ENCODE data around the gene KDM4B.

The KDM4B gene

GRCh38 chr19:5172859-5173630 is 204.1 kb downstream of the KDM4B start:
- Histone ChIP-seq H3K4me3 (ENCODE audit: low read length) (no peak overlapping the region), H3K27ac (ENCODE audit: low read depth, low read length) (no peak overlapping the region), H3K9ac (ENCODE audit: low read length) (no peak overlapping the region), H3K27me3 (ENCODE audit: control insufficient read depth, insufficient read depth, low read length) (no peaks in the 10 kb centered on the region), H3K4me1 (ENCODE audit: control insufficient read depth, insufficient read depth, low read length) (no peaks in the 10 kb centered on the region), H3K36me3 (ENCODE audit: control insufficient read depth, insufficient read depth, low read length) (no peaks in the 10 kb centered on the region)

GRCh38 chr19:5173993-5174392 is 205.1 kb downstream of the KDM4B start:
- no peaks in the 10 kb centered on the region for H3K4me1 ChIP-seq (ENCODE audit: control insufficient read depth, insufficient read depth, low read length)

GRCh38 chr19:5177745-5178450 is 209.0 kb downstream of the KDM4B start:
- H3K27me3 ChIP-seq (ENCODE audit: control insufficient read depth, insufficient read depth, low read length), result no peaks in the 10 kb centered on the region
- H3K36me3 ChIP-seq (ENCODE audit: control insufficient read depth, insufficient read depth, low read length), result no peaks in the 10 kb centered on the region
- H3K27ac ChIP-seq (ENCODE audit: low read depth, low read length), result no peak overlapping the region
- H3K4me1 ChIP-seq (ENCODE audit: control insufficient read depth, insufficient read depth, low read length), result no peaks in the 10 kb centered on the region
- H3K4me3 ChIP-seq (ENCODE audit: low read length), result no peak overlapping the region
- no peak overlapping the region for H3K9ac ChIP-seq (ENCODE audit: low read length)

More at GRCh38 chr19:5173993-5174392, 205.1 kb downstream of the KDM4B start:
- Histone ChIP-seq H3K36me3 (ENCODE audit: control insufficient read depth, insufficient read depth, low read length) (no peaks in the 10 kb centered on the region), H3K27me3 (ENCODE audit: control insufficient read depth, insufficient read depth, low read length) (no peaks in the 10 kb centered on the region), H3K9ac (ENCODE audit: low read length) (no peak overlapping the region), H3K4me3 (ENCODE audit: low read length) (no peak overlapping the region), H3K27ac (ENCODE audit: low read depth, low read length) (no peak overlapping the region)

GRCh38 chr19:5178841-5179240 is 209.9 kb downstream of the KDM4B start:
- no peak overlapping the region for H3K9ac ChIP-seq (ENCODE audit: low read length)
- no peaks in the 10 kb centered on the region for H3K4me1 ChIP-seq (ENCODE audit: control insufficient read depth, insufficient read depth, low read length)
- no peaks in the 10 kb centered on the region for H3K36me3 ChIP-seq (ENCODE audit: control insufficient read depth, insufficient read depth, low read length)
- no peak overlapping the region for H3K4me3 ChIP-seq (ENCODE audit: low read length)
- no peak overlapping the region for H3K27ac ChIP-seq (ENCODE audit: low read depth, low read length)
- no peaks in the 10 kb centered on the region for H3K27me3 ChIP-seq (ENCODE audit: control insufficient read depth, insufficient read depth, low read length)

GRCh38 chr19:5179256-5179655 is 210.3 kb downstream of the KDM4B start:
- no peaks in the 10 kb centered on the region for H3K4me1 ChIP-seq (ENCODE audit: control insufficient read depth, insufficient read depth, low read length)
- no peak overlapping the region for H3K9ac ChIP-seq (ENCODE audit: low read length)
- H3K27me3 ChIP-seq (ENCODE audit: control insufficient read depth, insufficient read depth, low read length), result no peaks in the 10 kb centered on the region
- no peaks in the 10 kb centered on the region for H3K36me3 ChIP-seq (ENCODE audit: control insufficient read depth, insufficient read depth, low read length)
- H3K27ac ChIP-seq (ENCODE audit: low read depth, low read length), result no peak overlapping the region
- H3K4me3 ChIP-seq (ENCODE audit: low read length), result no peak overlapping the region

GRCh38 chr19:5181329-5181728 is 212.4 kb downstream of the KDM4B start:
- no peaks in the 10 kb centered on the region for H3K27me3 ChIP-seq (ENCODE audit: control insufficient read depth, insufficient read depth, low read length)
- H3K27ac ChIP-seq (ENCODE audit: low read depth, low read length), result no peak overlapping the region
- no peak overlapping the region for H3K9ac ChIP-seq (ENCODE audit: low read length)

GRCh38 chr19:5182751-5183150 is 213.8 kb downstream of the KDM4B start:
- H3K9ac ChIP-seq (ENCODE audit: low read length), result no peak overlapping the region
- H3K27ac ChIP-seq (ENCODE audit: low read depth, low read length), result no peak overlapping the region
- no peak overlapping the region for H3K4me3 ChIP-seq (ENCODE audit: low read length)
- no peaks in the 10 kb centered on the region for H3K27me3 ChIP-seq (ENCODE audit: control insufficient read depth, insufficient read depth, low read length)
- H3K4me1 ChIP-seq (ENCODE audit: control insufficient read depth, insufficient read depth, low read length), result no peaks in the 10 kb centered on the region
- H3K36me3 ChIP-seq (ENCODE audit: control insufficient read depth, insufficient read depth, low read length), result no peaks in the 10 kb centered on the region

More at GRCh38 chr19:5181329-5181728, 212.4 kb downstream of the KDM4B start:
- Histone ChIP-seq H3K36me3 (ENCODE audit: control insufficient read depth, insufficient read depth, low read length) (no peaks in the 10 kb centered on the region), H3K4me3 (ENCODE audit: low read length) (no peak overlapping the region), H3K4me1 (ENCODE audit: control insufficient read depth, insufficient read depth, low read length) (no peaks in the 10 kb centered on the region)

- no peak overlapping the region for H3K27ac ChIP-seq (ENCODE audit: low read depth, low read length)
- no peaks in the 10 kb centered on the region for H3K27me3 ChIP-seq (ENCODE audit: control insufficient read depth, insufficient read depth, low read length)
- H3K36me3 ChIP-seq (ENCODE audit: control insufficient read depth, insufficient read depth, low read length), result no peaks in the 10 kb centered on the region
- no peak overlapping the region for H3K9ac ChIP-seq (ENCODE audit: low read length)
- no peak overlapping the region for H3K4me3 ChIP-seq (ENCODE audit: low read length)
- no peaks in the 10 kb centered on the region for H3K4me1 ChIP-seq (ENCODE audit: control insufficient read depth, insufficient read depth, low read length)
These were observed 214.7 kb downstream of the KDM4B start for GRCh38 chr19:5183616-5184015.

- H3K27ac ChIP-seq (ENCODE audit: low read depth, low read length), result no peak overlapping the region
- no peaks in the 10 kb centered on the region for H3K27me3 ChIP-seq (ENCODE audit: control insufficient read depth, insufficient read depth, low read length)
- H3K4me1 ChIP-seq (ENCODE audit: control insufficient read depth, insufficient read depth, low read length), result no peaks in the 10 kb centered on the region
- no peak overlapping the region for H3K4me3 ChIP-seq (ENCODE audit: low read length)
- no peak overlapping the region for H3K9ac ChIP-seq (ENCODE audit: low read length)
- H3K36me3 ChIP-seq (ENCODE audit: control insufficient read depth, insufficient read depth, low read length), result no peaks in the 10 kb centered on the region
These were observed 216.0 kb downstream of the KDM4B start for GRCh38 chr19:5184930-5185329.

- H3K36me3 ChIP-seq (ENCODE audit: control insufficient read depth, insufficient read depth, low read length), result no peaks in the 10 kb centered on the region
- no peak overlapping the region for H3K9ac ChIP-seq (ENCODE audit: low read length)
- no peaks in the 10 kb centered on the region for H3K27me3 ChIP-seq (ENCODE audit: control insufficient read depth, insufficient read depth, low read length)
- no peak overlapping the region for H3K4me3 ChIP-seq (ENCODE audit: low read length)
- H3K4me1 ChIP-seq (ENCODE audit: control insufficient read depth, insufficient read depth, low read length), result no peaks in the 10 kb centered on the region
- H3K27ac ChIP-seq (ENCODE audit: low read depth, low read length), result no peak overlapping the region
These were observed 217.6 kb downstream of the KDM4B start for GRCh38 chr19:5186293-5187050.

- Histone ChIP-seq H3K9ac (ENCODE audit: low read length) (no peak overlapping the region), H3K36me3 (ENCODE audit: control insufficient read depth, insufficient read depth, low read length) (no peaks in the 10 kb centered on the region), H3K27me3 (ENCODE audit: control insufficient read depth, insufficient read depth, low read length) (no peaks in the 10 kb centered on the region), H3K4me3 (ENCODE audit: low read length) (no peak overlapping the region), H3K27ac (ENCODE audit: low read depth, low read length) (no peak overlapping the region), H3K4me1 (ENCODE audit: control insufficient read depth, insufficient read depth, low read length) (no peaks in the 10 kb centered on the region)
These were observed 219.8 kb downstream of the KDM4B start for GRCh38 chr19:5188548-5189317.

- H3K27me3 ChIP-seq (ENCODE audit: control insufficient read depth, insufficient read depth, low read length), result no peaks in the 10 kb centered on the region
- no peak overlapping the region for H3K4me3 ChIP-seq (ENCODE audit: low read length)
- no peaks in the 10 kb centered on the region for H3K4me1 ChIP-seq (ENCODE audit: control insufficient read depth, insufficient read depth, low read length)
- no peaks in the 10 kb centered on the region for H3K36me3 ChIP-seq (ENCODE audit: control insufficient read depth, insufficient read depth, low read length)
- no peak overlapping the region for H3K27ac ChIP-seq (ENCODE audit: low read depth, low read length)
- H3K9ac ChIP-seq (ENCODE audit: low read length), result no peak overlapping the region
These were observed 220.3 kb downstream of the KDM4B start for GRCh38 chr19:5189318-5189607.

Data from rectal smooth muscle tissue (tissue), 1 donor.